ENCODE results near the gene COL28A1. TPM values are rescaled to one million over a fixed set of nuclear protein-coding genes. Genes with fewer than 3 reads are reported as not detected.

COL28A1 gene
- total and polyA plus RNA-seq, 2 of the 13 experiments (the other 11 are each of a cell fraction or from before 2014, with no cell fraction given), result 0.07 to 0.15 TPM

DNA sequence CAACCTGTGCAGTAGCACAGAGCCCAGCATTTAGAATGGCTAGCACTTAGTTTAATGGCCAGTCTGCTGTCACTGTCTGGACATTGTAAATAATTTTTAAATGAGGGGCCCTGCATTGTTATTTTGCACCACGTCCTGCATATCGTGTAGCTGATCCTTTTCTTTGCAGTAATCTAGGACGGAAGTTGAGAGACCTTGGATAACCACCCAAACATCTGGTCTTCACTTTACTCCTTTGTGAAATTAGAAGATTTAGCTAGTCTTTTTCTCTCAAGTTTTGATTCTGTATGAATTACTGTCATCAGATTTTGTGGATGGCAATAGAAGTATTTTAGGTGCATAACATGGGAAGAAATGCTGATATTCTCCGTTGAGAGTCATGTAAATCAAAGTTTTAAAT, 32.9 kb upstream of the COL28A1 start:
- Histone ChIP-seq H3K27ac (ENCODE audit: extremely low read length, insufficient read depth, low read length) (no peak overlapping the region), H3K9ac (ENCODE audit: insufficient read depth, low read depth, low read length) (peak overlapping the region; percentile 89), H3K4me1 (ENCODE audit: insufficient read depth, low read length) (peaks cover 42% of the 10 kb centered on the region), H3K79me2 (ENCODE audit: insufficient read depth, low read length) (peaks cover 49% of the 10 kb centered on the region), H3K9me3 (ENCODE audit: low read length) (no peaks in the 10 kb centered on the region), H2AFZ (ENCODE audit: low read length) (no peak overlapping the region), H3K36me3 (replicated peaks in 1 of 2; ENCODE audit: control insufficient read depth in 1 of 2, insufficient read depth in 2 of 2, low read length in 2 of 2) (peaks cover 2 to 15% of the 10 kb centered on the region in 2 experiments; a peak in 3 of 5 replicates), H3K27me3 (ENCODE audit: control insufficient read depth in 1 of 2, insufficient read depth in 2 of 2, low read length in 2 of 2) (no peaks in the 10 kb centered on the region), H3K4me3 (replicated peaks in 1 of 3; ENCODE audit: insufficient read depth in 1 of 3, low read depth in 2 of 3, low read length in 3 of 3) (peak overlapping the region; percentile 67 to 83 (median 79); a peak in 4 of 6 replicates), H3K4me2 (ENCODE audit: low read depth, low read length) (peak overlapping the region; percentile 76), H4K20me1 (ENCODE audit: insufficient read depth, low read length) (no peaks in the 10 kb centered on the region)
- TF ChIP-seq ZIK1 (CRISPR knock-in tag; IDR thresholded peaks at IDR 0.05; ENCODE audit: borderline replicate concordance, low read depth) (no peak), HNF4A (CRISPR knock-in tag; IDR thresholded peaks at IDR 0.05) (no peak)
- ChIA-PET POLR2A (interaction anchor here (1.7 kb wide), 1 partner anchor 72 kb away, joined by 4 read pairs; the partner anchor contains the start of gene UMAD1), CTCF (ENCODE audit: low intra/inter-chr PET ratio, low total read pairs) (no interaction called here)
- WGBS (ENCODE audit: low lambda C conversion rate), result 94% methylated on average over 4 of the region's 4 CpGs
- in situ Hi-C loops (cut with HindIII; ENCODE audit: extremely low pct_ligation_motif_present, low pct_unique_long_range_greater_than_20kb), result no loop called here
- FAIRE-seq, result no peak
- intact Hi-C loops (cut with micrococcal nuclease; ENCODE audit: unreplicated experiment), result no loop called here
- BruUV-seq (replicated peaks), result no TSS peak
- no peak for ATAC-seq
- DNase-seq (ENCODE audit: low spot score), result no peak

DNA sequence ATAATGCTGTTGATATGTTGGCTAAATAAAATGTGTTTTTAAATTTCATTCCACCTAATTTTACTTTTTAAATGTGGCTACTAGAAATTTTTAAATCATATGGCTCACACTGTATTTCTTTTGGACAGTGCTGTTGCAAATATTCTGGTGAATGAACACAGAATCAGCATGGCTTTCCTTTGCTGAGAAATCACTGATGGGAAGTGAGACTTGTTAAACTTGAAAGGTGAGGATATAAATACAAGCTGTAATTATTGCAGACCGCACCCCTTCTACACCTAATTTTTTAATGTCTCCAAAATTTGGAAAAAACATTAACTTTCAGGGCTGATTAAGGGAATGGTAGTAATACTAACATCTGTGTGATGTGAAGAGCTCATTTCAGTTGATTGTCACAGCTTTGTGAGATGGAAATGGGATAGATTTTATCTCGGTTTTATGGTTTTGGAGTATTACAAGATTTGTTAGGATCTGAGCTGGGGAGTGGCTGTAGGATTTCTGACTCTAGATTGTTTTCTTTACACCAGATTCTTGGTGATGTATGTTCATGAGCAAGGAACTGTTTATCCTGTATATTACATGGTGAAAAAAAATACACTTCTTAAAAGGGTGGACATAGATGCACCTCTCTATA, 32.3 kb upstream of the COL28A1 start:
- no peak for ATAC-seq
- DNase-seq (ENCODE audit: low spot score), result no peak
- H3K27ac ChIP-seq (ENCODE audit: extremely low read length, insufficient read depth, low read length), result no peak overlapping the region
- ChIA-PET CTCF (ENCODE audit: low intra/inter-chr PET ratio, low total read pairs) (no interaction called here), POLR2A (interaction anchor here (1.7 kb wide), 1 partner anchor 72 kb away, joined by 4 read pairs; the partner anchor contains the start of gene UMAD1)
- peak overlapping the region; percentile 89 for H3K9ac ChIP-seq (ENCODE audit: insufficient read depth, low read depth, low read length)
- H3K4me3 ChIP-seq (replicated peaks in 1 of 3; ENCODE audit: insufficient read depth in 1 of 3, low read depth in 2 of 3, low read length in 3 of 3), result peak overlapping the region; percentile 67 to 83 (median 79); a peak in 5 of 6 replicates
- H2AFZ ChIP-seq (ENCODE audit: low read length), result no peak overlapping the region
- H3K79me2 ChIP-seq (ENCODE audit: insufficient read depth, low read length), result peaks cover 48% of the 10 kb centered on the region
- peak overlapping the region; percentile 76 for H3K4me2 ChIP-seq (ENCODE audit: low read depth, low read length)
- H3K27me3 ChIP-seq (ENCODE audit: control insufficient read depth in 1 of 2, insufficient read depth in 2 of 2, low read length in 2 of 2), result no peaks in the 10 kb centered on the region
- intact Hi-C loops (cut with micrococcal nuclease; ENCODE audit: unreplicated experiment), result loop anchor here (1.0 kb wide), 1 partner anchor 72 kb away; the partner anchor contains the start of gene UMAD1
- FAIRE-seq, result no peak
- peaks cover under 1 to 10% of the 10 kb centered on the region in 2 experiments; a peak in 3 of 5 replicates for H3K36me3 ChIP-seq (replicated peaks in 1 of 2; ENCODE audit: control insufficient read depth in 1 of 2, insufficient read depth in 2 of 2, low read length in 2 of 2)
- peaks cover 42% of the 10 kb centered on the region for H3K4me1 ChIP-seq (ENCODE audit: insufficient read depth, low read length)
- in situ Hi-C loops (cut with HindIII; ENCODE audit: extremely low pct_ligation_motif_present, low pct_unique_long_range_greater_than_20kb), result no loop called here
- no peaks in the 10 kb centered on the region for H3K9me3 ChIP-seq (ENCODE audit: low read length)
- TF ChIP-seq TBP (CRISPR knock-in tag; IDR thresholded peaks at IDR 0.05), result no peak
- TF ChIP-seq, protein P1, sequence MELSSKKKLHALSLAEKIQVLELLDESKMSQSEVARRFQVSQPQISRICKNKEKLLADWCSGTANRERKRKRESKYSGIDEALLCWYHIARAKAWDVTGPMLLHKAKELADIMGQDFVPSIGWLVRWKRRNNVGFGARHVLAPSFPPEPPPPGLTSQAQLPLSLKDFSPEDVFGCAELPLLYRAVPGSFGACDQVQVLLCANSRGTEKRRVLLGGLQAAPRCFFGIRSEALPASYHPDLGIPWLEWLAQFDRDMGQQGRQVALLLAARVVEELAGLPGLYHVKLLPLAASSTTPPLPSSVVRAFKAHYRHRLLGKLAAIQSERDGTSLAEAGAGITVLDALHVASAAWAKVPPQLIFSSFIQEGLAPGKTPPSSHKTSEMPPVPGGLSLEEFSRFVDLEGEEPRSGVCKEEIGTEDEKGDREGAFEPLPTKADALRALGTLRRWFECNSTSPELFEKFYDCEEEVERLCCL (CRISPR knock-in tag; IDR thresholded peaks at IDR 0.05; ENCODE audit: borderline replicate concordance), result no peak
- no peak for TF ChIP-seq BHLHE40 (IDR thresholded peaks at IDR 0.05; ENCODE audit: low read length)
- TF ChIP-seq, protein P2, sequence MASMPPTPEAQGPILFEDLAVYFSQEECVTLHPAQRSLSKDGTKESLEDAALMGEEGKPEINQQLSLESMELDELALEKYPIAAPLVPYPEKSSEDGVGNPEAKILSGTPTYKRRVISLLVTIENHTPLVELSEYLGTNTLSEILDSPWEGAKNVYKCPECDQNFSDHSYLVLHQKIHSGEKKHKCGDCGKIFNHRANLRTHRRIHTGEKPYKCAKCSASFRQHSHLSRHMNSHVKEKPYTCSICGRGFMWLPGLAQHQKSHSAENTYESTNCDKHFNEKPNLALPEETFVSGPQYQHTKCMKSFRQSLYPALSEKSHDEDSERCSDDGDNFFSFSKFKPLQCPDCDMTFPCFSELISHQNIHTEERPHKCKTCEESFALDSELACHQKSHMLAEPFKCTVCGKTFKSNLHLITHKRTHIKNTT (CRISPR knock-in tag; IDR thresholded peaks at IDR 0.05), result no peak
- TSS peak; percentile 64 for BruUV-seq (replicated peaks)
- no peaks in the 10 kb centered on the region for H4K20me1 ChIP-seq (ENCODE audit: insufficient read depth, low read length)
- WGBS (ENCODE audit: low lambda C conversion rate), result 48% methylated on average over 2 of the region's 2 CpGs

All from HepG2 (cell line).